Endothelial cell of umbilical vein (primary cell): ENCODE data around the gene LRCH1. TPM values are rescaled to one million over a fixed set of nuclear protein-coding genes. Genes with fewer than 3 reads are reported as not detected.

Experiments
- BruUV-seq: library from RNA; stranded (reverse); fragments of 400-500 nt; replicated peaks from 2 replicates; lab custom pipeline; 2021; lab: Mats Ljungman, UMichigan
- CTCF ChIA-PET: fragments of 300-600, 350-600 bp; sonication (Branson Sonifier 250); formaldehyde crosslinking; loops from one replicate; lab custom pipeline; 2021; ENCODE audit warnings: antibody characterized with exemption, inconsistent platforms; lab: Charles Lee
- POLR2A ChIA-PET: fragments of 300-600, 350-600 bp; sonication (Branson Sonifier 250); formaldehyde crosslinking; loops from one replicate; lab custom pipeline; 2021; ENCODE audit warnings: antibody characterized with exemption, inconsistent platforms; lab: Charles Lee
- DNase-seq: peaks from one replicate; pipeline ENCODE4 v3.0.0-alpha.2; 2011; ENCODE audit warnings: low read depth, low spot score
- FAIRE-seq: peaks from 2 replicates; lab custom pipeline; 2011; peaks lifted over from hg19 to GRCh38; lab: Jason Lieb, UNC
- H2AFZ ChIP-seq: 2 replicates; pipeline ENCODE4 v1.6.0; 2012; ENCODE audit warnings: low read depth, low read length, control low read depth, inconsistent platforms
- H3K27ac ChIP-seq: 2 replicates; pipeline ENCODE4 v1.5.1; 2011; ENCODE audit warnings: low read depth, mild to moderate bottlenecking, control low read depth, low read length, moderate library complexity; ENCODE audit not compliant: insufficient read depth
- H3K27me3 ChIP-seq, 2 experiments: 2 replicates each; pipeline versions ENCODE4 v1.6.0 to v1.6.1; 2011; ENCODE audit warnings: low read length in 2 of 2, mixed read lengths in 1 of 2; ENCODE audit not compliant: control insufficient read depth in 2 of 2, insufficient read depth in 2 of 2
- H3K36me3 ChIP-seq, 2 experiments: 2 replicates in 1 of 2; 3 replicates in 1 of 2; pipeline ENCODE4 v1.5.1; 2011; ENCODE audit warnings: low read length in 2 of 2, mild to moderate bottlenecking in 1 of 2, moderate library complexity in 1 of 2; ENCODE audit not compliant: control insufficient read depth in 2 of 2, insufficient read depth in 2 of 2; ENCODE audit errors: extremely low read depth in 1 of 2
- H3K4me1 ChIP-seq: 3 replicates; pipeline ENCODE4 v1.5.1; 2011; ENCODE audit warnings: mild to moderate bottlenecking, low read length; ENCODE audit not compliant: control insufficient read depth, insufficient read depth; ENCODE audit errors: extremely low read depth
- H3K4me2 ChIP-seq: 2 replicates; pipeline ENCODE4 v1.6.1; 2011; ENCODE audit warnings: low read length, control low read depth, mixed read lengths; ENCODE audit not compliant: insufficient read depth
- H3K4me3 ChIP-seq, 3 experiments: fragments of 200-600 bp in 1 of 3; sonication (generic), shearing (Covaris generic) in 1 of 3; replicated peaks in 1 of 3; 2 replicates each; pipeline ENCODE4 v1.5.1; 2011 to 2016; ENCODE audit warnings: control low read depth in 3 of 3, low read length in 3 of 3, mild to moderate bottlenecking in 2 of 3, inconsistent platforms in 1 of 3, low read depth in 1 of 3, moderate library complexity in 1 of 3; ENCODE audit not compliant: insufficient read depth in 1 of 3
- H3K79me2 ChIP-seq: 2 replicates; pipeline ENCODE4 v1.6.0; 2012; ENCODE audit warnings: low read length, inconsistent platforms; ENCODE audit not compliant: control insufficient read depth, insufficient read depth
- H3K9ac ChIP-seq: replicated peaks from 2 replicates; pipeline ENCODE3; 2011; ENCODE audit warnings: low read length, control low read depth; ENCODE audit not compliant: insufficient read depth; ENCODE audit errors: extremely low read depth
- H3K9me1 ChIP-seq: replicated peaks from 3 replicates; pipeline ENCODE4 v1.6.0; 2011; ENCODE audit warnings: mild to moderate bottlenecking, low read length; ENCODE audit not compliant: control insufficient read depth, insufficient read depth; ENCODE audit errors: extremely low read depth
- H3K9me3 ChIP-seq: replicated peaks from 2 replicates; pipeline ENCODE4 v1.5.1; 2012; ENCODE audit warnings: low read length, inconsistent platforms; ENCODE audit not compliant: control insufficient read depth, insufficient read depth
- H4K20me1 ChIP-seq: replicated peaks from 2 replicates; pipeline ENCODE3; 2011; ENCODE audit warnings: mild to moderate bottlenecking, low read length; ENCODE audit not compliant: control insufficient read depth, insufficient read depth; ENCODE audit errors: extremely low read depth
- EZH2 ChIP-seq: IDR thresholded peaks from 2 replicates; pipeline ENCODE4 v1.6.1; 2012; ENCODE audit warnings: borderline replicate concordance, low read depth, mild to moderate bottlenecking, moderate library complexity, low read length, inconsistent platforms; ENCODE audit not compliant: severe bottlenecking
- FOS ChIP-seq: IDR thresholded peaks from 2 replicates; pipeline ENCODE4 v1.6.1; 2011; ENCODE audit warnings: mild to moderate bottlenecking, low read length, moderate library complexity, borderline replicate concordance; ENCODE audit not compliant: insufficient read depth
- GATA2 ChIP-seq: IDR thresholded peaks from 2 replicates; pipeline ENCODE4 v1.7.0; 2011; ENCODE audit warnings: low read depth, mild to moderate bottlenecking, moderate library complexity, mixed read lengths, low read length; ENCODE audit not compliant: insufficient read length, insufficient read depth
- JUN ChIP-seq: IDR thresholded peaks from 2 replicates; pipeline ENCODE4 v1.6.1; 2011; ENCODE audit warnings: borderline replicate concordance, low read depth; ENCODE audit not compliant: insufficient read length, insufficient read depth
- MAX ChIP-seq: IDR thresholded peaks from 2 replicates; pipeline ENCODE4 v1.6.1; 2011; ENCODE audit not compliant: insufficient read depth, insufficient read length
- MYC ChIP-seq: IDR thresholded peaks from one replicate; pipeline ENCODE4 v1.6.1; 2011; ENCODE audit warnings: mild to moderate bottlenecking, low read depth, low read length
- POLR2A ChIP-seq: IDR thresholded peaks from 2 replicates; pipeline ENCODE4 v1.6.1; 2012; ENCODE audit warnings: low read depth, mild to moderate bottlenecking, control low read depth, low read length
- POLR2AphosphoS5 ChIP-seq: IDR thresholded peaks from 2 replicates; pipeline ENCODE4 v1.6.1; 2012; ENCODE audit warnings: low read depth, mild to moderate bottlenecking, control low read depth, low read length, moderate library complexity; ENCODE audit not compliant: insufficient read depth
- dilution Hi-C: fragments of 300-500 bp; cut with MboI; formaldehyde crosslinking; loops from one replicate; pipeline ENCODE4 v1.15.0; 2019; ENCODE audit warnings: low sequenced_read_pairs; ENCODE audit not compliant: extremely low pct_ligation_motif_present
- intact Hi-C: fragments of 100-400 bp; cut with micrococcal nuclease; formaldehyde crosslinking; loops from one replicate; pipeline ENCODE4 v1.10.0; 2022
- polyA plus RNA-seq, 4 experiments: library from polyadenylated mRNA; depleted of rRNA in 3 of 4; stranded (reverse) in 3 of 4; unstranded in 1 of 4; fragments of >200 nt; gene quantifications; 2 replicates each; pipeline versions ENCODE4 v1.2.1 to v1.2.3, GENCODE V29; 2011 to 2012; ENCODE audit warnings: missing spikeins in 1 of 4
- total RNA-seq: library from RNA; stranded (reverse); gene quantifications from 2 replicates; pipeline ENCODE4 v1.2.3, GENCODE V29; 2021
- TF ChIP-seq, protein P1 (sequence below), 2 donors: IDR thresholded peaks; 1 replicate in 1 of 2; 2 replicates in 1 of 2; pipeline ENCODE4 v1.5.1; 2011; ENCODE audit warnings: low read length in 2 of 2, mild to moderate bottlenecking in 2 of 2, moderate library complexity in 2 of 2, control low read depth in 1 of 2, inconsistent platforms in 1 of 2, low read depth in 1 of 2; ENCODE audit not compliant: insufficient read depth in 1 of 2; ENCODE audit errors: extremely low read depth in 1 of 2

LRCH1 gene
- total and polyA plus RNA-seq, 2 donors (not counting 3 experiments of a cell fraction or from before 2014, with no cell fraction given): 5.4 to 16.5 TPM

- H2AFZ ChIP-seq: no peak overlapping the region
- no peak overlapping the region for H3K4me3 ChIP-seq
- peaks cover 0 to 11% of the 10 kb centered on the region in 2 experiments for H3K27me3 ChIP-seq
- ChIA-PET CTCF (interaction anchor here (1.1 to 8.9 kb wide), 6 partner anchors 115 to 224 kb away, joined by 4 to 204 read pairs (median 6); partner anchors contain the start of gene LRCH1), POLR2A (no interaction called here)
- H3K27ac ChIP-seq: no peak overlapping the region
- H3K9me3 ChIP-seq: no peaks in the 10 kb centered on the region
- H3K4me2 ChIP-seq: no peak overlapping the region
- no peaks in the 10 kb centered on the region for H3K9me1 ChIP-seq
- H3K36me3 ChIP-seq: peaks cover 0 to 2% of the 10 kb centered on the region in 2 experiments
- intact Hi-C loops (loop anchor here (1.0 kb wide), 1 partner anchor 167 kb away; no protein-coding TSS in a partner anchor), dilution Hi-C loops (no loop called here)
- peaks cover 12% of the 10 kb centered on the region for H3K4me1 ChIP-seq
- no peaks in the 10 kb centered on the region for H4K20me1 ChIP-seq
- H3K79me2 ChIP-seq: no peaks in the 10 kb centered on the region
- DNase-seq (no peak), FAIRE-seq (no peak)
- TF ChIP-seq MYC: no peak
- TF ChIP-seq POLR2AphosphoS5: no peak
- TF ChIP-seq GATA2: no peak
- no peak for TF ChIP-seq FOS
- TF ChIP-seq POLR2A: no peak
- TF ChIP-seq, protein P1, sequence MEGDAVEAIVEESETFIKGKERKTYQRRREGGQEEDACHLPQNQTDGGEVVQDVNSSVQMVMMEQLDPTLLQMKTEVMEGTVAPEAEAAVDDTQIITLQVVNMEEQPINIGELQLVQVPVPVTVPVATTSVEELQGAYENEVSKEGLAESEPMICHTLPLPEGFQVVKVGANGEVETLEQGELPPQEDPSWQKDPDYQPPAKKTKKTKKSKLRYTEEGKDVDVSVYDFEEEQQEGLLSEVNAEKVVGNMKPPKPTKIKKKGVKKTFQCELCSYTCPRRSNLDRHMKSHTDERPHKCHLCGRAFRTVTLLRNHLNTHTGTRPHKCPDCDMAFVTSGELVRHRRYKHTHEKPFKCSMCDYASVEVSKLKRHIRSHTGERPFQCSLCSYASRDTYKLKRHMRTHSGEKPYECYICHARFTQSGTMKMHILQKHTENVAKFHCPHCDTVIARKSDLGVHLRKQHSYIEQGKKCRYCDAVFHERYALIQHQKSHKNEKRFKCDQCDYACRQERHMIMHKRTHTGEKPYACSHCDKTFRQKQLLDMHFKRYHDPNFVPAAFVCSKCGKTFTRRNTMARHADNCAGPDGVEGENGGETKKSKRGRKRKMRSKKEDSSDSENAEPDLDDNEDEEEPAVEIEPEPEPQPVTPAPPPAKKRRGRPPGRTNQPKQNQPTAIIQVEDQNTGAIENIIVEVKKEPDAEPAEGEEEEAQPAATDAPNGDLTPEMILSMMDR (IDR thresholded peaks at IDR 0.05; ENCODE audit: extremely low read depth in 1 of 2, insufficient read depth in 1 of 2, low read depth in 1 of 2, low read length in 2 of 2): no peak
- TF ChIP-seq MAX: no peak
- no peak for TF ChIP-seq JUN
- TF ChIP-seq EZH2: no peak
- H3K9ac ChIP-seq: no peak overlapping the region
- no TSS peak for BruUV-seq
These were observed 164.9 kb downstream of the LRCH1 start for GRCh38 chr13:46717856-46718255.
